K562 (cell line): ENCODE results near the gene CHML. TPM values are rescaled to one million over a fixed set of nuclear protein-coding genes. Genes with fewer than 3 reads are reported as not detected.

Source experiments
- CBX3 ChIP-seq, 2 experiments: IDR thresholded peaks; 1 replicate in 1 of 2; 2 replicates in 1 of 2; pipeline ENCODE4 v1.6.1; 2012; ENCODE audit warnings: inconsistent platforms in 2 of 2, low read length in 2 of 2, borderline replicate concordance in 1 of 2, control low read depth in 1 of 2
- GABPA ChIP-seq: fragments of 200-800 bp; sonication (Bioruptor generic); conservative IDR thresholded peaks from 2 replicates; pipeline ENCODE4 v1.6.1; 2016; ENCODE audit warnings: low read depth, missing genetic modification characterization, missing compliant biosample characterization
- KDM2B ChIP-seq: fragments of 250-450 bp; sonication (Bioruptor Pico); IDR thresholded peaks from 2 replicates; pipeline ENCODE4 v1.8.0; 2021; ENCODE audit warnings: mild to moderate bottlenecking, moderate library complexity
- MTA1 ChIP-seq: fragments of 450-650 bp; IDR thresholded peaks from 2 replicates; pipeline ENCODE4 v1.6.1; 2017; ENCODE audit warnings: borderline replicate concordance
- MTA3 ChIP-seq: fragments of 450-650 bp; formaldehyde crosslinking; IDR thresholded peaks from 2 replicates; pipeline ENCODE4 v1.6.1; 2017; ENCODE audit warnings: mild to moderate bottlenecking, borderline replicate concordance
- PKNOX1 ChIP-seq: fragments of 450-650 bp; IDR thresholded peaks from 2 replicates; pipeline ENCODE4 v1.6.1; 2016
- RAD21 ChIP-seq, 2 experiments: fragments of 250-450 bp in 1 of 2; fragments of 450-650 bp in 1 of 2; sonication (Bioruptor Pico) in 1 of 2; formaldehyde crosslinking in 1 of 2; IDR thresholded peaks in 1 of 2; conservative IDR thresholded peaks in 1 of 2; 2 replicates each; pipeline versions ENCODE4 v1.4.0 to v1.8.0; 2020 to 2022; ENCODE audit warnings: mild to moderate bottlenecking in 2 of 2, moderate library complexity in 1 of 2
- RAD51 ChIP-seq: fragments of 450-650 bp; IDR thresholded peaks from 2 replicates; pipeline ENCODE4 v1.7.1; 2016; ENCODE audit warnings: low read depth, mild to moderate bottlenecking, borderline replicate concordance
- RREB1 ChIP-seq: fragments of 250-450 bp; sonication (Bioruptor Pico); IDR thresholded peaks from 2 replicates; pipeline ENCODE4 v1.4.0; 2020
- SMC3 ChIP-seq: conservative IDR thresholded peaks from 2 replicates; pipeline ENCODE4 v1.6.1; 2011; ENCODE audit warnings: low read depth, low read length, improper control_type of control experiment; ENCODE audit not compliant: insufficient read depth
- SRF ChIP-seq, 2 experiments: fragments of 250-450, 450-650 bp in 1 of 2; sonication (Bioruptor Pico) in 1 of 2; sonication (generic) in 1 of 2; formaldehyde crosslinking; IDR thresholded peaks; 2 replicates each; pipeline versions ENCODE4 v1.5.0 to v1.5.1; 2020 to 2022; ENCODE audit warnings: mild to moderate bottlenecking in 1 of 2, missing genetic modification reagents in 1 of 2
- polyA plus RNA-seq, 8 experiments: library from polyadenylated mRNA; depleted of rRNA in 4 of 8; stranded (reverse) in 5 of 8; unstranded in 3 of 8; fragments of >200 nt; fragmentation: Nextera tagmentation in 2 of 8; fragmentation: Illumina TruSeq in 1 of 8; extraction: Ambion mirVana in 2 of 8; extraction: Trizol in 1 of 8; gene quantifications; 2 replicates each; pipeline versions ENCODE4 v1.2.1 to v1.2.3, GENCODE V29; 2011 to 2014; ENCODE audit warnings: inconsistent platforms in 1 of 8, missing spikeins in 1 of 8
- total RNA-seq, 7 experiments: library from RNA; depleted of rRNA in 6 of 7; stranded (reverse); fragments of >200 nt in 6 of 7; fragmentation: Illumina TruSeq in 2 of 7; extraction: Trizol in 2 of 7; gene quantifications; 2 replicates each; pipeline versions ENCODE4 v1.2.1 to v1.2.3, GENCODE V29; 2011 to 2021; ENCODE audit warnings: low replicate concordance in 1 of 7
- TF ChIP-seq, protein P1 (sequence below): fragments of 200-800 bp; sonication (Bioruptor generic); IDR thresholded peaks from 2 replicates; pipeline ENCODE4 v1.6.1; 2016; ENCODE audit warnings: missing genetic modification characterization, missing compliant biosample characterization
- TF ChIP-seq, protein P2 (sequence below), 2 experiments: fragments of 450-650 bp; conservative IDR thresholded peaks; 2 replicates each; pipeline ENCODE4 v1.6.1; 2017; ENCODE audit warnings: mild to moderate bottlenecking in 2 of 2, moderate library complexity in 2 of 2

CHML gene
- total and polyA plus RNA-seq, 9 of the 15 experiments (the other 6 are each of a cell fraction or from before 2014, with no cell fraction given): 13.0 to 88.3 (median 62.8) TPM

DNA sequence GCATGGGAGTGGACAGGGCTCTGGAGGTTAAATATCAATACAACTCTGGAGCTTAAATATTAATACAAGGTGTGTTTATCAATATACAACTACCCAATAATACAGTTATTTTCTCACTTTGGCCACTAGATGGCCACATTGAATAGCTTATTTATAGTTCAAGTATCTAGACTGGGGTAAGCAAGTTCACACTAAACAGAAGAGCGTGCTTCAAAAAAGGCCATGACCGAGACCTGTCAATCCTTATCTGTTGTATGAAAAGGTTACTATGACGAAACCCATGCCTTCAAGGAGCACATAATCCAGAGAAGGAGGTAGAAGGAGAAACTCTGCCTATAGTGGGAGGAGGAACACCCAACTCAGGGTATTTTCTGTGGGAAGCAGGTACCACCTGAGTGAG lies 29.1 kb downstream of the CHML start (continued):
- TF ChIP-seq RREB1 (CRISPR knock-in tag) (no peak), SRF (CRISPR knock-in tag; IDR thresholded peaks at IDR 0.05) (0 out of 4 replicates have a peak, but pooled peaks of 1 of the 2 experiments have one; percentile 9), MTA1 (0 out of 2 replicates have a peak, but pooled peaks have one; percentile 11), CBX3 (IDR thresholded peaks at IDR 0.05; ENCODE audit: borderline replicate concordance in 1 of 2, low read length in 2 of 2) (peak in 1 of 2 experiments; percentile 77; a peak in 2 of 3 replicates), KDM2B (CRISPR knock-in tag) (no peak), MTA3 (peak; percentile 61; the same call in 1 of the 2 replicates), GABPA (tag) (0 out of 2 replicates have a peak, but pooled peaks have one; percentile 13), RAD21 (CRISPR knock-in tag; conservative IDR thresholded peaks at IDR 0.05 in 1 of 2, IDR thresholded peaks at IDR 0.05 in 1 of 2) (peak; percentile 91 to 97), RAD51 (no peak), SMC3 (peak; percentile 74), PKNOX1 (peak; percentile 93)
- TF ChIP-seq, protein P1, sequence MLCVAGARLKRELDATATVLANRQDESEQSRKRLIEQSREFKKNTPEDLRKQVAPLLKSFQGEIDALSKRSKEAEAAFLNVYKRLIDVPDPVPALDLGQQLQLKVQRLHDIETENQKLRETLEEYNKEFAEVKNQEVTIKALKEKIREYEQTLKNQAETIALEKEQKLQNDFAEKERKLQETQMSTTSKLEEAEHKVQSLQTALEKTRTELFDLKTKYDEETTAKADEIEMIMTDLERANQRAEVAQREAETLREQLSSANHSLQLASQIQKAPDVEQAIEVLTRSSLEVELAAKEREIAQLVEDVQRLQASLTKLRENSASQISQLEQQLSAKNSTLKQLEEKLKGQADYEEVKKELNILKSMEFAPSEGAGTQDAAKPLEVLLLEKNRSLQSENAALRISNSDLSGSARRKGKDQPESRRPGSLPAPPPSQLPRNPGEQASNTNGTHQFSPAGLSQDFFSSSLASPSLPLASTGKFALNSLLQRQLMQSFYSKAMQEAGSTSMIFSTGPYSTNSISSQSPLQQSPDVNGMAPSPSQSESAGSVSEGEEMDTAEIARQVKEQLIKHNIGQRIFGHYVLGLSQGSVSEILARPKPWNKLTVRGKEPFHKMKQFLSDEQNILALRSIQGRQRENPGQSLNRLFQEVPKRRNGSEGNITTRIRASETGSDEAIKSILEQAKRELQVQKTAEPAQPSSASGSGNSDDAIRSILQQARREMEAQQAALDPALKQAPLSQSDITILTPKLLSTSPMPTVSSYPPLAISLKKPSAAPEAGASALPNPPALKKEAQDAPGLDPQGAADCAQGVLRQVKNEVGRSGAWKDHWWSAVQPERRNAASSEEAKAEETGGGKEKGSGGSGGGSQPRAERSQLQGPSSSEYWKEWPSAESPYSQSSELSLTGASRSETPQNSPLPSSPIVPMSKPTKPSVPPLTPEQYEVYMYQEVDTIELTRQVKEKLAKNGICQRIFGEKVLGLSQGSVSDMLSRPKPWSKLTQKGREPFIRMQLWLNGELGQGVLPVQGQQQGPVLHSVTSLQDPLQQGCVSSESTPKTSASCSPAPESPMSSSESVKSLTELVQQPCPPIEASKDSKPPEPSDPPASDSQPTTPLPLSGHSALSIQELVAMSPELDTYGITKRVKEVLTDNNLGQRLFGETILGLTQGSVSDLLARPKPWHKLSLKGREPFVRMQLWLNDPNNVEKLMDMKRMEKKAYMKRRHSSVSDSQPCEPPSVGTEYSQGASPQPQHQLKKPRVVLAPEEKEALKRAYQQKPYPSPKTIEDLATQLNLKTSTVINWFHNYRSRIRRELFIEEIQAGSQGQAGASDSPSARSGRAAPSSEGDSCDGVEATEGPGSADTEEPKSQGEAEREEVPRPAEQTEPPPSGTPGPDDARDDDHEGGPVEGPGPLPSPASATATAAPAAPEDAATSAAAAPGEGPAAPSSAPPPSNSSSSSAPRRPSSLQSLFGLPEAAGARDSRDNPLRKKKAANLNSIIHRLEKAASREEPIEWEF (CRISPR knock-in tag): 0 out of 2 replicates have a peak, but pooled peaks have one; percentile 27
- TF ChIP-seq, protein P2, sequence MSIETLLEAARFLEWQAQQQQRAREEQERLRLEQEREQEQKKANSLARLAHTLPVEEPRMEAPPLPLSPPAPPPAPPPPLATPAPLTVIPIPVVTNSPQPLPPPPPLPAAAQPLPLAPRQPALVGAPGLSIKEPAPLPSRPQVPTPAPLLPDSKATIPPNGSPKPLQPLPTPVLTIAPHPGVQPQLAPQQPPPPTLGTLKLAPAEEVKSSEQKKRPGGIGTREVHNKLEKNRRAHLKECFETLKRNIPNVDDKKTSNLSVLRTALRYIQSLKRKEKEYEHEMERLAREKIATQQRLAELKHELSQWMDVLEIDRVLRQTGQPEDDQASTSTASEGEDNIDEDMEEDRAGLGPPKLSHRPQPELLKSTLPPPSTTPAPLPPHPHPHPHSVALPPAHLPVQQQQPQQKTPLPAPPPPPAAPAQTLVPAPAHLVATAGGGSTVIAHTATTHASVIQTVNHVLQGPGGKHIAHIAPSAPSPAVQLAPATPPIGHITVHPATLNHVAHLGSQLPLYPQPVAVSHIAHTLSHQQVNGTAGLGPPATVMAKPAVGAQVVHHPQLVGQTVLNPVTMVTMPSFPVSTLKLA (conservative IDR thresholded peaks at IDR 0.05): peak; percentile 61 to 84; a peak in 3 of 4 replicates
